K562 (cell line): Measurements from ENCODE around the gene FBXO44. TPM values are rescaled to one million over a fixed set of nuclear protein-coding genes. Genes with fewer than 3 reads are reported as not detected.

Experiments
- ATAC-seq: fragments of 200-7000 bp; cut with Tn5 transposase; 3 replicates; pipeline ENCODE4 v1.9.1; 2020; ENCODE audit warnings: moderate library complexity
- BruUV-seq: library from RNA; stranded (reverse); fragments of 400-500 nt; replicated peaks from 2 replicates; lab custom pipeline; 2021; lab: Mats Ljungman, UMichigan
- CTCF ChIA-PET: fragments of 300-600 bp; formaldehyde crosslinking; extraction: SDS; loops from one replicate; lab custom pipeline; 2021; ENCODE audit warnings: low intra/inter-chr PET ratio; lab: Yijun Ruan, JAX
- POLR2A ChIA-PET: fragments of 300-600, 350-650 bp; sonication (Branson Sonifier 250); formaldehyde crosslinking; extraction: SDS; loops from one replicate; lab custom pipeline; 2021; ENCODE audit warnings: antibody characterized with exemption, inconsistent platforms; lab: Yijun Ruan, JAX
- DNase-seq, 4 experiments: peaks; one replicate each; pipeline versions ENCODE4 v3.0.0 to v3.0.0-alpha.2; 2011 to 2018; ENCODE audit warnings: low spot score in 3 of 4, mixed read lengths in 3 of 4; ENCODE audit errors: extremely low read depth in 1 of 4
- FAIRE-seq: peaks from 2 replicates; lab custom pipeline; 2011; peaks lifted over from hg19 to GRCh38; lab: Jason Lieb, UNC
- H2AFZ ChIP-seq: 2 replicates; pipeline ENCODE4 v1.6.0; 2011; ENCODE audit warnings: low read depth, low read length, control low read depth, inconsistent platforms
- H3K27ac ChIP-seq: fragments of 200-600 bp; 3 replicates; pipeline ENCODE4 v1.8.0; 2011; ENCODE audit warnings: low read depth, mild to moderate bottlenecking, control low read depth, inconsistent platforms, low read length, moderate library complexity, mixed read lengths; ENCODE audit errors: extremely low read depth
- H3K27me3 ChIP-seq, 2 experiments: fragments of 300-600 bp in 1 of 2; 2 replicates in 1 of 2; 3 replicates in 1 of 2; pipeline versions ENCODE4 v1.6.0 to v1.8.0; 2011; ENCODE audit warnings: inconsistent platforms in 2 of 2, low read length in 2 of 2, mild to moderate bottlenecking in 1 of 2, mixed read lengths in 1 of 2, moderate library complexity in 1 of 2; ENCODE audit not compliant: control insufficient read depth in 2 of 2, insufficient read depth in 2 of 2
- H3K36me3 ChIP-seq: fragments of 300-600 bp; 3 replicates; pipeline ENCODE4 v1.8.0; 2011; ENCODE audit warnings: mild to moderate bottlenecking, low read length, inconsistent platforms; ENCODE audit not compliant: control insufficient read depth, insufficient read depth
- H3K4me1 ChIP-seq, 2 experiments: fragments of 200-600 bp in 1 of 2; replicated peaks in 1 of 2; 2 replicates in 1 of 2; 3 replicates in 1 of 2; pipeline versions ENCODE4 v1.5.1 to v1.8.0; 2011; ENCODE audit warnings: inconsistent platforms in 2 of 2, low read length in 2 of 2, mild to moderate bottlenecking in 1 of 2, mixed read lengths in 1 of 2, moderate library complexity in 1 of 2; ENCODE audit not compliant: control insufficient read depth in 2 of 2, insufficient read depth in 2 of 2
- H3K4me2 ChIP-seq: 2 replicates; pipeline ENCODE4 v1.6.1; 2011; ENCODE audit warnings: low read length, control low read depth, inconsistent platforms, mixed read lengths; ENCODE audit not compliant: insufficient read depth
- H3K4me3 ChIP-seq: fragments of 200-600 bp; sonication (generic), shearing (Covaris generic); 2 replicates; pipeline ENCODE4 v1.5.1; 2016; ENCODE audit warnings: control low read depth, inconsistent platforms
- H3K79me2 ChIP-seq: fragments of 200-600 bp; 3 replicates; pipeline ENCODE4 v1.8.0; 2011; ENCODE audit warnings: low read length, inconsistent platforms; ENCODE audit not compliant: control insufficient read depth, insufficient read depth
- H3K9ac ChIP-seq, 2 experiments: 2 replicates each; pipeline versions ENCODE4 v1.6.0 to v1.6.1; 2011; ENCODE audit warnings: low read depth in 2 of 2, low read length in 2 of 2, control low read depth in 1 of 2, inconsistent platforms in 1 of 2, mild to moderate bottlenecking in 1 of 2, mixed read lengths in 1 of 2; ENCODE audit not compliant: insufficient read depth in 1 of 2
- H3K9me1 ChIP-seq: one replicate; pipeline ENCODE4 v1.6.0; 2011; ENCODE audit warnings: inconsistent platforms, mild to moderate bottlenecking, low read length, moderate library complexity; ENCODE audit not compliant: control insufficient read depth, insufficient read depth
- H3K9me3 ChIP-seq: replicated peaks from 2 replicates; pipeline ENCODE4 v1.5.1; 2011; ENCODE audit warnings: low read depth, low read length, inconsistent platforms; ENCODE audit not compliant: control insufficient read depth, insufficient read depth
- H4K20me1 ChIP-seq: replicated peaks from 2 replicates; pipeline ENCODE4 v1.6.1; 2011; ENCODE audit warnings: low read length, inconsistent platforms, mixed read lengths; ENCODE audit not compliant: control insufficient read depth, insufficient read depth
- ARNT ChIP-seq, 2 experiments: fragments of 450-650 bp; IDR thresholded peaks; 2 replicates each; pipeline ENCODE4 v1.6.1; 2016; ENCODE audit warnings: mild to moderate bottlenecking in 1 of 2
- CBFA2T3 ChIP-seq: fragments of 450-650 bp; IDR thresholded peaks from 2 replicates; pipeline ENCODE4 v1.6.1; 2017
- CLOCK ChIP-seq: fragments of 250-450 bp; sonication (Bioruptor Pico); IDR thresholded peaks from 2 replicates; pipeline ENCODE4 v1.4.0; 2020; ENCODE audit warnings: mild to moderate bottlenecking, moderate library complexity, borderline replicate concordance
- FOXK2 ChIP-seq, 2 experiments: fragments of 450-650 bp; IDR thresholded peaks in 1 of 2; conservative IDR thresholded peaks in 1 of 2; 2 replicates each; pipeline ENCODE4 v1.6.1; 2016; ENCODE audit warnings: low read depth in 2 of 2, mild to moderate bottlenecking in 1 of 2
- GTF2F1 ChIP-seq: IDR thresholded peaks from 2 replicates; pipeline ENCODE4 v1.6.1; 2011; ENCODE audit warnings: low read depth, low read length, improper control_type of control experiment
- MAFF ChIP-seq: IDR thresholded peaks from 2 replicates; pipeline ENCODE4 v1.6.1; 2012; ENCODE audit warnings: low read length, improper control_type of control experiment
- MTA3 ChIP-seq: fragments of 450-650 bp; formaldehyde crosslinking; IDR thresholded peaks from 2 replicates; pipeline ENCODE4 v1.6.1; 2017; ENCODE audit warnings: mild to moderate bottlenecking, borderline replicate concordance
- PCBP1 ChIP-seq: fragments of 200-400 bp; formaldehyde crosslinking; IDR thresholded peaks from 2 replicates; pipeline ENCODE4 v1.6.1; 2018; ENCODE audit warnings: mild to moderate bottlenecking, low read depth, low read length; ENCODE audit not compliant: poor library complexity, severe bottlenecking
- POLR3A ChIP-seq: IDR thresholded peaks from 2 replicates; pipeline ENCODE4 v1.6.1; 2011; ENCODE audit warnings: borderline replicate concordance, mild to moderate bottlenecking, moderate library complexity; ENCODE audit not compliant: insufficient read length, insufficient read depth; ENCODE audit errors: extremely low read depth
- SAFB2 ChIP-seq: fragments of 200-400 bp; formaldehyde crosslinking; IDR thresholded peaks from 2 replicates; pipeline ENCODE4 v1.6.1; 2018; ENCODE audit warnings: borderline replicate concordance, low read length, low read depth, moderate library complexity; ENCODE audit not compliant: severe bottlenecking
- SMC3 ChIP-seq: conservative IDR thresholded peaks from 2 replicates; pipeline ENCODE4 v1.6.1; 2011; ENCODE audit warnings: low read depth, low read length, improper control_type of control experiment; ENCODE audit not compliant: insufficient read depth
- SP1 ChIP-seq: sonication (generic); formaldehyde crosslinking; IDR thresholded peaks from 2 replicates; pipeline ENCODE4 v1.8.1; 2022; ENCODE audit warnings: mild to moderate bottlenecking, missing genetic modification reagents
- SRSF7 ChIP-seq: fragments of 200-400 bp; formaldehyde crosslinking; optimal IDR thresholded peaks from 2 replicates; pipeline ENCODE3; 2017; ENCODE audit warnings: mild to moderate bottlenecking, low read depth, low read length
- U2AF1 ChIP-seq: fragments of 200-400 bp; formaldehyde crosslinking; optimal IDR thresholded peaks from 2 replicates; pipeline ENCODE3; 2017; ENCODE audit warnings: mild to moderate bottlenecking, low read depth, low read length, moderate library complexity
- ZNF217 ChIP-seq: sonication (generic); formaldehyde crosslinking; IDR thresholded peaks from 2 replicates; pipeline ENCODE4 v1.8.0; 2022; ENCODE audit warnings: mild to moderate bottlenecking, missing genetic modification reagents
- ZNF280A ChIP-seq: fragments of 450-650 bp; IDR thresholded peaks from 2 replicates; pipeline ENCODE4 v1.6.1; 2018; ENCODE audit warnings: mild to moderate bottlenecking, low read depth; ENCODE audit not compliant: partially characterized antibody
- WGBS: fragments of 100-300 bp; shearing (Covaris generic); methylation state at CpG from one replicate; pipeline ENCODE4 v1.1.6; 2016; ENCODE audit warnings: low coverage, mixed read lengths; ENCODE audit not compliant: insufficient coverage; ENCODE audit errors: missing lambda C conversion rate; 5-methylcytosine and 5-hydroxymethylcytosine counted together
- in situ Hi-C: fragments of 300-500 bp; cut with MboI; formaldehyde crosslinking; loops from 4 replicates; pipeline ENCODE4 v1.15.0; 2018; ENCODE audit warnings: inconsistent platforms, mixed read lengths
- intact Hi-C: fragments of 100-400 bp; cut with micrococcal nuclease; formaldehyde crosslinking; loops from 2 replicates; pipeline ENCODE4 v1.14.2; 2022
- polyA plus RNA-seq, 8 experiments: library from polyadenylated mRNA; depleted of rRNA in 4 of 8; stranded (reverse) in 5 of 8; unstranded in 3 of 8; fragments of >200 nt; fragmentation: Nextera tagmentation in 2 of 8; fragmentation: Illumina TruSeq in 1 of 8; extraction: Ambion mirVana in 2 of 8; extraction: Trizol in 1 of 8; gene quantifications; 2 replicates each; pipeline versions ENCODE4 v1.2.1 to v1.2.3, GENCODE V29; 2011 to 2014; ENCODE audit warnings: inconsistent platforms in 1 of 8, missing spikeins in 1 of 8
- total RNA-seq, 7 experiments: library from RNA; depleted of rRNA in 6 of 7; stranded (reverse); fragments of >200 nt in 6 of 7; fragmentation: Illumina TruSeq in 2 of 7; extraction: Trizol in 2 of 7; gene quantifications; 2 replicates each; pipeline versions ENCODE4 v1.2.1 to v1.2.3, GENCODE V29; 2011 to 2021; ENCODE audit warnings: low replicate concordance in 1 of 7

The FBXO44 gene
- total and polyA plus RNA-seq, 9 of the 15 experiments (the other 6 are each of a cell fraction or from before 2014, with no cell fraction given): 0.69 to 20.9 (median 6.7) TPM

- TF ChIP-seq CLOCK (CRISPR knock-in tag) (no peak), GTF2F1 (no peak), SRSF7 (no peak), CBFA2T3 (no peak)
These were observed 6.6 kb upstream of the FBXO44 start (continued) for GRCh38 chr1:11648039-11648438.

- H3K27ac ChIP-seq: no peak overlapping the region
- ATAC-seq (peak; percentile 88), FAIRE-seq (no peak), DNase-seq (peak; percentile 84 to 94 (median 92))
- in situ Hi-C loops (no loop called here), intact Hi-C loops (no loop called here)
- CTCF ChIA-PET: interaction anchor here (1.8 to 3.3 kb wide), 2 partner anchors 72 to 244 kb away, joined by 4 to 52 read pairs; no protein-coding TSS in a partner anchor
- no TSS peak for BruUV-seq
- H3K36me3 ChIP-seq: no peaks in the 10 kb centered on the region
- H3K9ac ChIP-seq: peak overlapping the region; percentile 6 to 86; a peak in 3 of 4 replicates
- H3K27me3 ChIP-seq: no peaks in the 10 kb centered on the region; a peak in 1 of 5 replicates
- peak overlapping the region; percentile 76 for H3K4me2 ChIP-seq
- H2AFZ ChIP-seq: peak overlapping the region; percentile 92
- H3K9me3 ChIP-seq: no peaks in the 10 kb centered on the region
- no peaks in the 10 kb centered on the region; the same call in 1 of the 2 replicates for H4K20me1 ChIP-seq
- no peaks in the 10 kb centered on the region for H3K79me2 ChIP-seq
- H3K4me3 ChIP-seq: peak overlapping the region; percentile 22
- H3K4me1 ChIP-seq: peaks cover 15 to 49% of the 10 kb centered on the region in 2 experiments; a peak in 4 of 5 replicates
- H3K9me1 ChIP-seq: no peaks in the 10 kb centered on the region
- POLR2A ChIA-PET: interaction anchor here (0.5 to 2.2 kb wide), 11 partner anchors 9 to 396 kb away, joined by 3 to 13 read pairs (median 4); no protein-coding TSS in a partner anchor
- WGBS: 9% methylated on average over 24 of the region's 30 CpGs
- TF ChIP-seq MTA3 (0 out of 2 replicates have a peak, but pooled peaks have one; percentile 39), SP1 (CRISPR knock-in tag) (peak; percentile 41; the same call in 1 of the 2 replicates), SAFB2 (no peak), U2AF1 (no peak), SMC3 (0 out of 2 replicates have a peak, but pooled peaks have one; percentile 19), ZNF217 (CRISPR knock-in tag) (no peak), PCBP1 (no peak), POLR3A (no peak), MAFF (no peak), ARNT (IDR thresholded peaks at IDR 0.05) (no peak), ZNF280A (no peak), FOXK2 (conservative IDR thresholded peaks at IDR 0.05 in 1 of 2, IDR thresholded peaks at IDR 0.05 in 1 of 2; ENCODE audit: low read depth in 2 of 2) (no peak)
These were observed 5.9 kb upstream of the FBXO44 start for GRCh38 chr1:11648732-11649158.
